ENCODE measurements around the gene WDR41.

DNA sequence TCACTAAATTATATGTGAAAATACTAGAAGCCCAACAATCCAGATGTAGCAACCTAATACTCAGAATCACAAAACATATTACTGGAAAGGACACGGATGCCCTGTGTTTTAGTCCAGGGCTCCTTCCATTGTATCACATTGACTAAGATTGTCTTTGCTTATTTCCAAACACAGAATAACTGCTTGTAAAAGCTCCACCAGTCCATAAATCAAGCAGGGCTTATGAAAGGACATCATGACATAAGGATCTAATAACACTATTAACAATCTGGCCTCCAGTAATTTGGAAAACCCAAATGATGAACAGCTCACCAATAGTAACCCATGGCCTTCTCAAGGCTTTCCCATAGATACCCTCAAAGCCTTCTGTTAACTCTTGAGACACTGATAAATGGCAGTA, 39.8 kb downstream of the WDR41 start:
- TF ChIP-seq, protein P1, sequence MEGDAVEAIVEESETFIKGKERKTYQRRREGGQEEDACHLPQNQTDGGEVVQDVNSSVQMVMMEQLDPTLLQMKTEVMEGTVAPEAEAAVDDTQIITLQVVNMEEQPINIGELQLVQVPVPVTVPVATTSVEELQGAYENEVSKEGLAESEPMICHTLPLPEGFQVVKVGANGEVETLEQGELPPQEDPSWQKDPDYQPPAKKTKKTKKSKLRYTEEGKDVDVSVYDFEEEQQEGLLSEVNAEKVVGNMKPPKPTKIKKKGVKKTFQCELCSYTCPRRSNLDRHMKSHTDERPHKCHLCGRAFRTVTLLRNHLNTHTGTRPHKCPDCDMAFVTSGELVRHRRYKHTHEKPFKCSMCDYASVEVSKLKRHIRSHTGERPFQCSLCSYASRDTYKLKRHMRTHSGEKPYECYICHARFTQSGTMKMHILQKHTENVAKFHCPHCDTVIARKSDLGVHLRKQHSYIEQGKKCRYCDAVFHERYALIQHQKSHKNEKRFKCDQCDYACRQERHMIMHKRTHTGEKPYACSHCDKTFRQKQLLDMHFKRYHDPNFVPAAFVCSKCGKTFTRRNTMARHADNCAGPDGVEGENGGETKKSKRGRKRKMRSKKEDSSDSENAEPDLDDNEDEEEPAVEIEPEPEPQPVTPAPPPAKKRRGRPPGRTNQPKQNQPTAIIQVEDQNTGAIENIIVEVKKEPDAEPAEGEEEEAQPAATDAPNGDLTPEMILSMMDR (IDR thresholded peaks at IDR 0.05; ENCODE audit: low read depth, low read length) = no peak
- TF ChIP-seq POLR2A (IDR thresholded peaks at IDR 0.05; ENCODE audit: extremely low read depth, insufficient read length) = no peak
- TF ChIP-seq, protein P2, sequence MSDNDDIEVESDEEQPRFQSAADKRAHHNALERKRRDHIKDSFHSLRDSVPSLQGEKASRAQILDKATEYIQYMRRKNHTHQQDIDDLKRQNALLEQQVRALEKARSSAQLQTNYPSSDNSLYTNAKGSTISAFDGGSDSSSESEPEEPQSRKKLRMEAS (IDR thresholded peaks at IDR 0.05; ENCODE audit: low read depth, low read length) = no peak
